Measurements from ENCODE around the gene PAPPA2. TPM values are rescaled to one million over a fixed set of nuclear protein-coding genes. Genes with fewer than 3 reads are reported as not detected.

Gene PAPPA2
- total RNA-seq, 6 donors from 2014 or later, result under 0.01 to 2.4 (median 0.45) TPM

DNA sequence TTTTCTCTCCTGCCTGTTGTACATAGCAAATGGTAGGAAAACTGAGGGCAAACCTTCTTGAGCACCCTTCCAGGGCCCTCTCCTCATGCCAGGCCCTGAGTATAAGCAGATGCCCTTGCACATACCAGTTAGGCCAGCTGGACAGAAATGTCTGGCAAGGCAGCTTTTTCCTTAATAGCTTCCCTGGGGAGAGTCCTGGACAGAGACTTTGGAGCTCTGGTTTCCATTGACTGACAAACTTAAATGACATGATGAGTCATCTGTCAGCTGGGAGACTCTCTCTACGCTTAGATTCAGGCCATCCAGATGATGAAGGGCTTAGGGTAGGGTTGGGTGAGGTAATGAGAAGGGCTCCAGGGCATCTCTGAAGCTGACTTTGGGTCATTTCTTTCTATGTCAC lies 384.1 kb downstream of the PAPPA2 start:
- H3K9me3 ChIP-seq, result no peaks in the 10 kb centered on the region
- no peak overlapping the region for H3K27ac ChIP-seq
- no peaks in the 10 kb centered on the region for H3K27me3 ChIP-seq
- TF ChIP-seq EP300 (IDR thresholded peaks at IDR 0.05) (no peak), POLR2AphosphoS5 (IDR thresholded peaks at IDR 0.05) (no peak), POLR2A (IDR thresholded peaks at IDR 0.05) (no peak)
- TF ChIP-seq, protein P1, sequence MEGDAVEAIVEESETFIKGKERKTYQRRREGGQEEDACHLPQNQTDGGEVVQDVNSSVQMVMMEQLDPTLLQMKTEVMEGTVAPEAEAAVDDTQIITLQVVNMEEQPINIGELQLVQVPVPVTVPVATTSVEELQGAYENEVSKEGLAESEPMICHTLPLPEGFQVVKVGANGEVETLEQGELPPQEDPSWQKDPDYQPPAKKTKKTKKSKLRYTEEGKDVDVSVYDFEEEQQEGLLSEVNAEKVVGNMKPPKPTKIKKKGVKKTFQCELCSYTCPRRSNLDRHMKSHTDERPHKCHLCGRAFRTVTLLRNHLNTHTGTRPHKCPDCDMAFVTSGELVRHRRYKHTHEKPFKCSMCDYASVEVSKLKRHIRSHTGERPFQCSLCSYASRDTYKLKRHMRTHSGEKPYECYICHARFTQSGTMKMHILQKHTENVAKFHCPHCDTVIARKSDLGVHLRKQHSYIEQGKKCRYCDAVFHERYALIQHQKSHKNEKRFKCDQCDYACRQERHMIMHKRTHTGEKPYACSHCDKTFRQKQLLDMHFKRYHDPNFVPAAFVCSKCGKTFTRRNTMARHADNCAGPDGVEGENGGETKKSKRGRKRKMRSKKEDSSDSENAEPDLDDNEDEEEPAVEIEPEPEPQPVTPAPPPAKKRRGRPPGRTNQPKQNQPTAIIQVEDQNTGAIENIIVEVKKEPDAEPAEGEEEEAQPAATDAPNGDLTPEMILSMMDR (IDR thresholded peaks at IDR 0.05), result no peak
- no peak for ATAC-seq (ENCODE audit: low FRiP score in 2 of 2)
- no peaks in the 10 kb centered on the region for H3K36me3 ChIP-seq
- DNase-seq, result no peak
- peaks cover 0 to 4% (median 0%) of the 10 kb centered on the region in 4 donors for H3K4me1 ChIP-seq
- no peak overlapping the region for H3K4me3 ChIP-seq
- 73 to 79% methylated on average over 1 of the region's 1 CpG for WGBS, 2 donors

DNA sequence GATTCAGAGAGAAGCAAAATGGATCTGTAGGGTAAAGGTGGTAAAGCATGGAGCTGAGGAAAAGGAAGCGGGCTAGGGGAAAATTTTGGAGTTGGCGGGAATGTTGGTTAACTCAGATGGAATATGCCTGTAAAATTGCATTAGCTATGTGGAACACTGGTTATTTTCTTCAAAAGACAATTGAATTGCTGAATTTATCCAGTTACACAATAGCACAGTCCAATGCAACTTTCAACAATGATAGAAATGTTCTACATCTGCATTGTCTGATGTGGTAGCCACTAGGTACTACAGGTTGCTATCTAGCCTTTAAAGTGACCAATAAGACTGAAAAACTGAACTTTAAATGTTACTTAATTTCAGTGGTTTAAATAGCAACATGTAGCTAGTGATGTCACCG lies 386.3 kb downstream of the PAPPA2 start:
- 75 to 82% methylated on average over 3 of the region's 3 CpGs for WGBS, 2 donors

DNA sequence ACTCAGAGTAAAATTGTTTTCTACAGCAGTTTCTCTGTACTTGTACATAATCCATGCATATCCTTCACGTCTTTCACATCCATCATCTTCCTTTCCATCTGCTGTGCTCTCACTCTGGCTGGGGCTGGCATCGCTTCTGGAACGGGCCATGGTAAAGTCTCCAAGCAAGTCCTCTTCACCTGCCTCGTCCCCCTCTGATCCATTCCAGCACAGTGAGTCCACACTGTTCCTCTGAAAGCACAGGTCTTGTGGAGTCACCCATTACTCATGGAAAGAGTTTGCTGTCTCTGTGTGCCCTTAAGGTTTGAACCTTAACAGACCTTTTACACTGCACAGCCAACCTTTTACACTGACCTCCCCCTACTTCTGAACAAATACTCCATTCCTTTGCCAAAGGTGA lies 387.9 kb downstream of the PAPPA2 start:
- H3K4me1 ChIP-seq, result no peaks in the 10 kb centered on the region
- no peaks in the 10 kb centered on the region for H3K36me3 ChIP-seq
- no peaks in the 10 kb centered on the region for H3K27me3 ChIP-seq
- WGBS, 2 donors, result 75 to 77% methylated on average over 4 of the region's 4 CpGs
- H3K4me3 ChIP-seq, result no peak overlapping the region
- TF ChIP-seq POLR2AphosphoS5 (IDR thresholded peaks at IDR 0.05) (no peak), EP300 (IDR thresholded peaks at IDR 0.05) (no peak), POLR2A (IDR thresholded peaks at IDR 0.05) (no peak)
- TF ChIP-seq, protein P1 (IDR thresholded peaks at IDR 0.05), result no peak
- DNase-seq, result no peak
- no peak overlapping the region for H3K27ac ChIP-seq
- ATAC-seq (ENCODE audit: low FRiP score in 2 of 2), result no peak
- no peaks in the 10 kb centered on the region for H3K9me3 ChIP-seq

More for the DNA sequence above, 386.3 kb downstream of the PAPPA2 start:
- Histone ChIP-seq H3K4me3 (no peak overlapping the region), H3K9me3 (no peaks in the 10 kb centered on the region), H3K36me3 (no peaks in the 10 kb centered on the region), H3K27me3 (no peaks in the 10 kb centered on the region), H3K27ac (no peak overlapping the region), H3K4me1 (no peaks in the 10 kb centered on the region)
- no peak for DNase-seq
- TF ChIP-seq EP300 (IDR thresholded peaks at IDR 0.05) (no peak), POLR2A (IDR thresholded peaks at IDR 0.05) (no peak), POLR2AphosphoS5 (IDR thresholded peaks at IDR 0.05) (no peak)
- TF ChIP-seq, protein P1 (IDR thresholded peaks at IDR 0.05), result no peak
- ATAC-seq (ENCODE audit: low FRiP score in 2 of 2), result no peak

DNA sequence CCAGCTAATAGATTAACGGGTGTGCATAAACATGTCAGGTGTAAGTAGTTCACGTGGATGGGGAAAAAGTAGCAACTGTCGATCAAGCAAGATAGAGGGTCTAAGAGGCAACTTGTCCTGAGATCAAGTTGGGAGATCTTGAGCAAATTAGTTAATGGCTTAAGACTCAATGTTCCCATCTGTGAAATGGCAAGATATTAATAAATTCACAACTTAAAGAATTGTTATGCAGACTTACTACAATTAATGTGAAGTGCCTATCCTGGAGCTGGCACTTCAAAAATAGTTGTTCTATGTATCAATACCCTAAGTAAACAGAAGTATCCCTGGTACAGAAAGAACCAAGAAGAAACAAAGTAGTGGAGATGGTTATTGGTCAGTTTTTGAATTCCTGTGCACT lies 389.1 kb downstream of the PAPPA2 start:
- Histone ChIP-seq H3K27ac (no peak overlapping the region), H3K4me3 (no peak overlapping the region), H3K27me3 (no peaks in the 10 kb centered on the region), H3K9me3 (no peaks in the 10 kb centered on the region), H3K4me1 (no peaks in the 10 kb centered on the region), H3K36me3 (no peaks in the 10 kb centered on the region)
- WGBS, 2 donors, result 89% methylated on average over 3 of the region's 3 CpGs
- ATAC-seq (ENCODE audit: low FRiP score in 2 of 2) (no peak), DNase-seq (no peak)
- TF ChIP-seq, protein P1 (IDR thresholded peaks at IDR 0.05), result no peak
- TF ChIP-seq POLR2AphosphoS5 (IDR thresholded peaks at IDR 0.05) (no peak), EP300 (IDR thresholded peaks at IDR 0.05) (no peak), POLR2A (IDR thresholded peaks at IDR 0.05) (no peak)

DNA sequence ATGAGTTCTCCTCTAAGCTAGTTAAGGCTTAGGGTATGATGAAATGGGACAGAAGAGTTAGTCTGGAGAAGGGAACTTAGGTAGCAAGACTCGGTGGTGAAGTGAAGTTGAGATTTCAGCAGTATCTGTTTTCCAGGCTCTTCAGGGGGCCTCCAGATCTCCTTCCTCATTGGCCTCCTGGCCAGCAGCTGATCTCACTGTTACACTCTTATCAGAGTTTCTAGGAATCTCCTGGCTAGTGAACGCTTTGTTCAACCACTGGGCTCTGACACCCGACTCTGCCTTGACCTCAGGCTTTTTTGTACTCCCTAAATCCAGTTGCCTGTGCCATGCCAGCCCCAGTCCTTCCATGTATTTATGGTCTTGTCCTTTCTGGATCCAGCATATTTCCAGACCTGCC lies 390.5 kb downstream of the PAPPA2 start:
- 68 to 71% methylated on average over 3 of the region's 3 CpGs for WGBS, 2 donors
- no peak for DNase-seq
- no peaks in the 10 kb centered on the region for H3K36me3 ChIP-seq
- no peaks in the 10 kb centered on the region for H3K27me3 ChIP-seq
- H3K9me3 ChIP-seq, result no peaks in the 10 kb centered on the region
- no peaks in the 10 kb centered on the region for H3K4me1 ChIP-seq
- ATAC-seq (ENCODE audit: low FRiP score in 2 of 2), result no peak
- no peak overlapping the region for H3K4me3 ChIP-seq
- H3K27ac ChIP-seq, result no peak overlapping the region
- TF ChIP-seq, protein P1 (IDR thresholded peaks at IDR 0.05), result no peak
- TF ChIP-seq POLR2AphosphoS5 (IDR thresholded peaks at IDR 0.05), result no peak
- TF ChIP-seq EP300 (IDR thresholded peaks at IDR 0.05), result no peak
- TF ChIP-seq POLR2A (IDR thresholded peaks at IDR 0.05), result no peak
